ENCODE data around the gene DUOX2.
"Not testable (repeated sequence)": the region's sequence is repeated elsewhere in the genome, so short reads cannot be mapped to it uniquely, and the experiment has no call there.

The DUOX2 gene

GRCh38 chr15:45118131-45118588, 4.2 kb upstream of the DUOX2 start:
- no peak for DNase-seq

GRCh38 chr15:45117308-45118130, 3.5 kb upstream of the DUOX2 start:
- no peak for DNase-seq

GRCh38 chr15:45116482-45117307, 2.7 kb upstream of the DUOX2 start:
- no peak for DNase-seq

GRCh38 chr15:45116006-45116481, 2.1 kb upstream of the DUOX2 start:
- no peak for DNase-seq

- no peak for DNase-seq
Measured at GRCh38 chr15:45115312-45115820, 1.4 kb upstream of the DUOX2 start.

GRCh38 chr15:45114751-45115085, 746 bp upstream of the DUOX2 start:
- no peak for DNase-seq

GRCh38 chr15:45113380-45113990, 487 bp downstream of the DUOX2 start:
- DNase-seq, result no peak

- DNase-seq, result no peak
Measured at GRCh38 chr15:45112591-45113379, 1.2 kb downstream of the DUOX2 start.

GRCh38 chr15:45112143-45112590, 1.8 kb downstream of the DUOX2 start:
- DNase-seq, result no peak

- DNase-seq, result no peak
Measured at GRCh38 chr15:45111390-45112142, 2.4 kb downstream of the DUOX2 start.

- no peak for DNase-seq
Measured at GRCh38 chr15:45110256-45110820, 3.6 kb downstream of the DUOX2 start.

- no peak for DNase-seq
Measured at GRCh38 chr15:45107941-45108630, 5.9 kb downstream of the DUOX2 start.

- no peak for DNase-seq
Measured at GRCh38 chr15:45106002-45106790, 7.8 kb downstream of the DUOX2 start.

- DNase-seq, result no peak
Measured at GRCh38 chr15:45105586-45105985, 8.4 kb downstream of the DUOX2 start.

- DNase-seq, result not testable (repeated sequence)
Measured at GRCh38 chr15:45104170-45104569, 9.8 kb downstream of the DUOX2 start.

- DNase-seq, result no peak
Measured at GRCh38 chr15:45102226-45102625, 11.7 kb downstream of the DUOX2 start.

- DNase-seq, result no peak
Measured at GRCh38 chr15:45101749-45102148, 12.2 kb downstream of the DUOX2 start.

GRCh38 chr15:45100884-45101625, 12.9 kb downstream of the DUOX2 start:
- DNase-seq, result no peak
